ENCODE measurements around the gene IARS1.

GRCh38 chr9:92342825-92343488 lies 49.5 kb upstream of the IARS1 start:
- no peak for TF ChIP-seq POLR2A (IDR thresholded peaks at IDR 0.05; ENCODE audit: extremely low read depth, insufficient read length)
- TF ChIP-seq CTCF (IDR thresholded peaks at IDR 0.05; ENCODE audit: low read depth, low read length): no peak
- no peak for TF ChIP-seq MAX (IDR thresholded peaks at IDR 0.05; ENCODE audit: low read depth, low read length)
- no peak for TF ChIP-seq MYC (IDR thresholded peaks at IDR 0.05; ENCODE audit: low read depth, low read length)
